LNCaP clone FGC (cell line): Measurements from ENCODE around the gene SEMA7A.

Experiments used
- DNase-seq: peaks from one replicate; pipeline ENCODE4 v3.0.0-alpha.2; 2011; ENCODE audit warnings: low read depth
- H3K4me3 ChIP-seq: 2 replicates; pipeline ENCODE4 v1.5.1; 2011; ENCODE audit warnings: mild to moderate bottlenecking, low read depth, low read length, control low read depth
- TF ChIP-seq, protein P1 (sequence below): IDR thresholded peaks from 2 replicates; pipeline ENCODE4 v1.5.1; 2012; ENCODE audit warnings: mild to moderate bottlenecking; ENCODE audit not compliant: control insufficient read depth, insufficient read depth; ENCODE audit errors: extremely low read depth

SEMA7A gene

DNA sequence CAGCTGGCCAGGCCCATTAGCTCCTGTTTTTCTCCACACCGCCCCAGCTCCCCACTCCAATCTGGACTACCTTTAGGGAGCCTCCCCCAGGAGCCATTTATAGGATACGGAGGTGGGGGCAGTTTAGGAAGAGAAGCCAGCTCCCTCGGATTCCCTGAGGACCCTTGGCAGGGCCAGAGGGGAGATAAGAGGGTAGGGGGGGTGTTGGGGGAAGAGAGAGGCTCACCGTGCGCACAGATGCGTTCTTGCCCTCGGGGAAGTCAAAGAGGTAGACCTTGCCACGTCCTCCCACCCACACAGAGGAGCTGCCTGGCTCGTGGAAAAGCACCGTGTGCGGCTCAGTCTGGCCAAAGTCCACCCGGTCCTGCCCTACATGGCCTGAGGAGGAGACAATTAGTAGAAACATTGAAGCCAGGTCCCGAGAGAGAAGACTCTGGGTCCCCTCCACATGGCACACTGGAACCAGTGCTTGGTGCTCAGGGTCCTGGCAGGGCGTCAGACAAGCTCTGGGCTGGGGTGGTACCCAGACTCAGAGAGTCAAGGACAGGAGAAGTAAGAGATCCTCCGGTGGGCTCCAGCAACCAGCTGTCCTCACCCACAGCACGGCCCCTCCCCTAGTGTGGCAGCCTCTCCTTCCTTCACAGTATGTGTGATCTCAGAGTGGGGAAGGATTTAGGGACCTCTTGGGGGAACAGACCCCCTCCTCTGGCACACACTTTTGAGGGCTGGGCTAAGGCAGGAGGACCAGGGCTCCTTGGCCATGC, 15.0 kb downstream of the SEMA7A start:
- no peak overlapping the region for H3K4me3 ChIP-seq
- TF ChIP-seq, protein P1, sequence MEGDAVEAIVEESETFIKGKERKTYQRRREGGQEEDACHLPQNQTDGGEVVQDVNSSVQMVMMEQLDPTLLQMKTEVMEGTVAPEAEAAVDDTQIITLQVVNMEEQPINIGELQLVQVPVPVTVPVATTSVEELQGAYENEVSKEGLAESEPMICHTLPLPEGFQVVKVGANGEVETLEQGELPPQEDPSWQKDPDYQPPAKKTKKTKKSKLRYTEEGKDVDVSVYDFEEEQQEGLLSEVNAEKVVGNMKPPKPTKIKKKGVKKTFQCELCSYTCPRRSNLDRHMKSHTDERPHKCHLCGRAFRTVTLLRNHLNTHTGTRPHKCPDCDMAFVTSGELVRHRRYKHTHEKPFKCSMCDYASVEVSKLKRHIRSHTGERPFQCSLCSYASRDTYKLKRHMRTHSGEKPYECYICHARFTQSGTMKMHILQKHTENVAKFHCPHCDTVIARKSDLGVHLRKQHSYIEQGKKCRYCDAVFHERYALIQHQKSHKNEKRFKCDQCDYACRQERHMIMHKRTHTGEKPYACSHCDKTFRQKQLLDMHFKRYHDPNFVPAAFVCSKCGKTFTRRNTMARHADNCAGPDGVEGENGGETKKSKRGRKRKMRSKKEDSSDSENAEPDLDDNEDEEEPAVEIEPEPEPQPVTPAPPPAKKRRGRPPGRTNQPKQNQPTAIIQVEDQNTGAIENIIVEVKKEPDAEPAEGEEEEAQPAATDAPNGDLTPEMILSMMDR, result no peak
- DNase-seq, result no peak

DNA sequence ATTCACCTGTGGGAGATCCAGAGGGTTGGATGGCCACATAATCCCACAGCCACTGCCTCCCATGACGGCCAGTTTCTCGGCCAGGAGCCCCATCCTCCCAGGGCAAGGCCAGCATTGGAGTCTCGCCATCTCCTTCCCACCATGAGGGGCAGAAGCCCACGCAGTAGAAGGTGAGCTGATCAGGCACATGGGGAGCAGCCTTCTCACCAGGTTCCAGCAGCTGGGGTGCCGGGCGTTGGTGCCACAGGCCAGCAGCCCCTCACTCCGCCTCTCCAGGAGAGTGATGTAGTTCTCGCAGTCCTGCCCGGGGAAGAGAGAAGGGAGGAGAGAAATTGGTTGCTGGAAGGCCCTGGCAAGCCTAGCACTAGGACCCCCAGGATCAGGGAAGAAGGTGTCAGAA, 16.1 kb downstream of the SEMA7A start:
- TF ChIP-seq, protein P1, result no peak
- H3K4me3 ChIP-seq, result no peak overlapping the region
- DNase-seq, result no peak

DNA sequence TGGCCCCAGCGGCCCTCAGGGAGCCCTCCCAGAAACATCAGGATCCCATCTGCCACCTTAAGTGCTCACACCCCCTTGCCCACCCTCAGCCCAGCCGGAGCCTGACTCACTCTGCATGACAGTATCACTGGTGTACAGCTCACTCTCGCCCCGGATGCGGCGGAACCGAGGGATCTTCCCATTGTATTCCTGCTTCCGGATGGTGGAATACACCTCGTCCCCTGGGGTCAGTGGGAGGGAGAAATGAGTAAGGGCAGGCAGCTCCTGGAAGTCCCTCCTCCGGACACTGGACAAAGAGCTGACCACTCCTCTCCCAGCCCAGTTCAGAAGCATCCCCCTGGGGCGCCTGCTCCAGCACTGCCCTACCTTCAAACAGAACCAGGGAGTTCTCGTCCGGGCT, 16.5 kb downstream of the SEMA7A start:
- DNase-seq, result no peak
- TF ChIP-seq, protein P1, result no peak
- no peak overlapping the region for H3K4me3 ChIP-seq

DNA sequence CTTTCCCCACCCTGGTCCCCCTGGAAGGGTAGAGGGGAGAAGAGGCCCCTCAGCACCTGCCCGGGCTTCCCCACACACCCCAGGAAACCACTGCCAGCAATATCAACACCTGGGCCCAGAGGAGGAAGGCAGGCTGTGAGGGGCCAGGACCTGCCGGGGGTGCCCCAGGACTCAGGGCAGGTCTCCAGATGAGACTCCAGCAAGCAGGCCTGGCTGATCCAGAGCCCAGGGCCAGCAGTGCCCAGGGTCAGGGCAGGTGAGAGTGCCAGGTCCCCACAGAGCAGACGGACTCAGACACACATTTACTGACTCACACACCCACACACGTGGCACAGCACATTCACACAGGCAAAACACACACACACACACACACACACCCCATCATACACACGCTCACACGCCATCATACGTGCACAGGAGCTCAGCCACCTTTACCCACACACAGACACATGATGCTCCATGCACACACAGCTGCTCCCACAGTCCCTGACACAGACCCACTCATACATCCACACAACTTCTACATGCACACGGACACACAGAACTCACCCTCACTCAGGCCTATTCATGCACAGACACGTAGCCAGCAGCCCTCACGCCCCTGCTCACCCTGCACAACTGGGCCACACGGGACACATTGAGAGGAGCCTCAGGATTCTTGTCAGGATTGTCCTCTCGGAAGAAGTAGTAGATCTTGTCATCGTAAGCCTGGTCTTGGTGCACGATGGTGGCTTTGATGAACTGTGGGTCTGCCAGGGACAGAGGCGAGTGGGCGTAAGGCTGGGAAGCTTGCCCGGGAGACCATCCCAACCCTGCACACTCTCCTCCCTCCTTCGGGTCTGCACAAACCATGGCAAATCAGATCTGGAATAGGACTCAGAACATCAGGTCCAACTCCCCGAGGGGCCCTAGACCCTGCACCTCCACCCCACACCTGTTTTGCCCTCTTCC, 17.5 kb downstream of the SEMA7A start:
- TF ChIP-seq, protein P1, result no peak

DNA sequence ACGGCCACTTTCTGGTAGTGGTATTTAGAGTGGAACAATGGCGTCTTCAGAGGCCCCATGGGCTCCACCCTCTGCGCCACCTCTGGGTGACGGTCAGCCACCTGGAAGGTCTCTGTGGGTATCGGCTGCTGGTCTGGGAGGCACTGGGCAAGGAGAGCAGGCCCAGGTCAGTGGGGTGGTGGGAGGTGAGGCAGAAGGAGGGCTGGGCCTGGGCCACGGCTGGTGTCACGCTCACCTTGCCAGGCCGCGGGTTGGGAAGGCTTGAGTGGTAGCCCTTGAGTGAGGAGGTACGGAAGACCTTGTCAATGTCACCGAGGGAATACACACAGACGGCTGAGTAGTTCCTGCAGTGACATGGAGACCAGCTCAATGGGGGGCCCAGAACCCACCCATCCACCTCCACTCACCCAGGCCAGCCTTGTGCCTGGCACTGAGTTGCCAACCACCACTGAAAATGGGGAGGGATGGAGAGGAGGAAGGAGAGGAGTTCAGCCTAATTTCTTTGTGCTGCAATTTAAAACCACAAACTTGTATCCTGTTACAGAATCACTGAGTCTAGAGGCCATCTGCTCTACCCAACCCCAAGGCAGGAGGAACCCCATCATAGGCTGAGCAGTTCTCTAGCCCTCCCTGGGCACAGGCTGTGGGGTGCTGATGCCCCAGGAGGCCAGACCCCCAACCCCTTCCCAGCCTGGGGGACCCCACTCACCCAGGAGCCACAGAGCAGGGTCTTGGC, 19.0 kb downstream of the SEMA7A start:
- TF ChIP-seq, protein P1, result no peak
- DNase-seq, result no peak
- no peak overlapping the region for H3K4me3 ChIP-seq

More for the DNA sequence above, 17.5 kb downstream of the SEMA7A start:
- DNase-seq, result no peak
- H3K4me3 ChIP-seq, result no peak overlapping the region

DNA sequence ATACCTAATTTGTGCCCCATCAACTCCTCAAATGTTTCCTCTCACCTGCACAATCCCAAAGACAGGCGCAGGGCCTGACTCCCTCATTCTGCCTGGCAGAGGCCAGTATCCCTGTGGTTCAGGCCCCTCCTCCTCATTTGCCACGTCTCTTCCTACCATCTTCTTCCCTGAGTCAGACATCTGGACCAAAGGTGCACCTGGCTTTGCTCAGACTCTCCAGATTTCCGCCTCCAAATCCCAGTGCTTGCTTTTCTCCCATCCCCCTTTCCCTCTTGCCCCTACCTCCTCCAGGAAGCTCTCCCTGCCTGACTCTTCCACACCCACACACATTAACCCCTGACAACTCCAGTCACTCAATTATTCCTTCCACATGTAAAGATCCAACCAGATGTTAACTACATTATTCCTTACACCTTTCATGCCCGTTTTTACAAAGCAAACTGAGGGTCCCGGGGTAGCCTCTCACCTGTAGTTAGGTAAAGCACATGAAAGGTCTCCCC, 19.6 kb downstream of the SEMA7A start:
- no peak overlapping the region for H3K4me3 ChIP-seq
- no peak for DNase-seq
- TF ChIP-seq, protein P1, result no peak
